Endometrium (tissue), 2 donors: ENCODE results near the gene PCBP2.

Experiments used
- FAIRE-seq: peaks from 2 replicates; lab custom pipeline; 2012; peaks lifted over from hg19 to GRCh38; lab: Jason Lieb, UNC
- donor health status: control.
- donor health status: control.

The PCBP2 gene

DNA sequence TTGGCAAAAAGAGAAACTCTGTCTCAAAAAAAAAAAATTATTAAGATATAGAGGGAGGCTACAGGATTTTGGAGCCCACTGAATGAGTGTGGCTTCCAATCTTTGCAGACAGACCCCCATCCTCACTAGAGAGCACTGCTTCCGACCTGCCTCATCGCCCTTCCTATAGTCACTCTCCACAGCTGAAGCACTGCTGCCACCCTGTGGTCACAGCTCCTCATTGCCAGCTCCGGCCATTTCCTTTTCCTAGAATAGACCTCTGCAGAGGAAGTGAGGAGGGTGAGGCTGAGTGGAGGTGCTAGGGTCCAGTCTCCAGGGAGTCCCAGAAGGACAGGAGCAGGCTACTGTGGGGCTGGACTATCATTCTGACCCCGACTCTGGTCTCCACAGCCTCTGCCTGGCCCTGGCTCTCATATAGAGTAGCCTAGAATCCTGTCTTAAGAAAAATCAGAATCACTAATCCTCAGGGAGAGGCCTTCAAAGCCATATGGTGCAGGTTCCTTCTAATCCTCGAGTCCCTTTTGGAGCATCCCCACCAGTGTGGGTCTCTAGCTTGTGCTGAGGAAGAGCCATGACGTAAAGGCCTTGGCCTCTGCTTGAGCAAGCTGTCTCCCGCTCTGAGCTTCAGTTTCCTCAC is 56.8 kb downstream of the PCBP2 start:
- FAIRE-seq, result no peak

DNA sequence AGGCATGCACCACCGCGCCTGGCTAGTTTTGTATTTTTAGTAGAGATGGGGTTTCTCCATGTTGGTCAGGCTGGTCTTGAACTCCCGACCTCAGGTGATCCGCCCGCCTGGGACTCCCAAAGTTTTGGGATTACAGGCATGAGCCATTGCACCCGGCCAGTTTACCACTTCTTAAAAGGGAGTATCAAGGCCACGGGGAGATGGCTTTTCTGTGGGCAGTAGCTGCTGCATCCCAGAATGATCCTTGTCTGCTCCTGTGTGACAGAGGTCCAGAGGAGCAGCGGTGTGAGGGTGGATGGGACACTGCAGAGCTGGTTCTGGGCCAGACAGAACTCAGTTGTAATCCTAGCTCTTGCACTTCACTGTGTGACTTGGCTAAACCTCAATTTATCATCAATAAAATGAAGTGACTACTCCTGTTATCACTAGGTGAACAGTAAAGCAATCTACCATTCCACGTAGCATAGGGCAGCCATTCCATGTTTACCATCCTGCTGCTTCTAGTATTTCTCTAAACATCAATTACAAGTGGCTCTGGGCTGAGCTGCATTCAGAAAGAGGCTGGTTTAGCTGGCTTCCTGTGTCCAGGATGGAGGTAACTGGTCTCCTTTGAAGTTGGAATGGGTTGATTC is 58.4 kb downstream of the PCBP2 start:
- no peak for FAIRE-seq

DNA sequence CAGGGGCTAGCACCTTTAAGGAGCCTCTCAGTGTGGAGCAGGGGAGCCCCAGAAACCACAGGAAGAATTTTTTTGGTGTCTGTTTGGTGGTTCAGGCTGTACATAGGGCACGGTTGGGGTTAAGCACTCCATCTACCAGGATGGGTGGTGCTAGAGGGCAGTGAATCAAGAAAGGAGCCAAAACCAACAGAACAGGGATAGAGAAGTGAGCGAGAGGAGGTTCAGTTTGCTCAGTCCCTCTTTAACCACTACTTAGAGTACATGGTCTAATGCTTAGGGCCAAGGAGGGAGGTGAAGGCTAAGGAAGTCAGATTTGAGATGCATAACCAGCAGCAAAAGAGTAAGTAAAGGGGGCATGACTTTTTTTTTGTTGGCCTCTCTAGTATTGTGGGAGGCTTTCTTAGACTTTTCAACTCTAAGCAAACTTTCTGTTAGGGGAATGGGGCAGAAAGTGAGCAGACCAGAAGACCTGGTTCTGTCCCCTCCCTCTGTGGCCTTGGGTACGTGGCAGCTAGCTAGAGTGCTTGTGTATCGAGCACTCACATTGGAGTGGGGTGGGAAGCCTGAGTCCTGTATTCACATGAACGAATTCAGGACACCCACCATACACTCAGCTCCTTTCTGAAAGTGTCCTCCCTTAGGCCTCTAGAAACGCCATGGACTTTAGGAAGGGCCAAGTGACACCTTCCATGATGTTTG is 62.0 kb downstream of the PCBP2 start:
- no peak for FAIRE-seq

DNA sequence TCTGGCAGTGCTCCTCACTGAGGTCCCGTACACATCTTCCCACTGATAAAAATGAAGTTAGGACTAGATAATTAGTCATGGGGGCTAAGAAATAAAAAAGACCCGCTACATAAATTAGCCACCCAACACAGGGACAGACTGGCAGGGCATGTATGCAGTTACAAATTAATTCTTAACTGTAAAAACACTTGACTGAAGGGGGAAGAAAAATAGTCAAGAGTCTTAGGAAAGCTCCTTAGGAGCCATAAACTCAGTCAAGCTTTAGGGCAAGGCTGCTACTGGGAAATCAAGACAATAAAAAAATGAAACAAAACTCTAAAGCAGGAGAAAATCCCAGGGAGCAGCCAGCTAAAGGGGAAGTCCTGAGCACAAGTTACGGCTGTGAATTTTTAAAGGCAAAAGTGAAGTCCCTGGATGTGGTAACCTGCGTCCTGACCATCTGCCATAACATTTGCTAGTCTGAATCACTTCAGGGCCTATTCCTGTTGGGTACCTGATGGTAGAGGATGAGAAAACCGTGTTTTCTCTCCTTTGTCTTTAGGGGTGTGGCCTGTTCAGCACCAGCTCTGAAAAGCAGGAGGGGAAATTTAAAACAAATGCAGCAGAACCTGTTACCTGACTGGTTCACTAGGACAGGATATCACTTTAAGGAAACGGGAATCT is 62.9 kb downstream of the PCBP2 start:
- FAIRE-seq, result no peak

DNA sequence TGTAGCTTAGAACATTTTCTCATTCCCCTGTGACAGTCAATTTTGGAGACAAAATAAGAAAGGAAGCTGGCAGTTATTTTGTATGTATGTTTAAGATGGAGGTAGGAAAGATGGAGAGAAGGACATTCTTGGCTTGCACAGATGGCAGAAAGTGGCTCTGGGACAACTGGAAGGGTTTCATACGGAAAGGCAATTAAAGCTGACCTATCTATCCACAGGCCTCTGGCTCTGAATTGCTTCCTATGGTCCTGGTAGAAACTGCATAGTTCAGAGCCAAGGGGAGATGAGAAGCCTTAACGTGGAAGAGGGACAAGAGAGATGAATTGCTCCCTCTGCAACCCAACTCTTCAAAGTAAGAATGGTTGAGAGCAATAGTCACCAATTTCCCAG is 63.4 kb downstream of the PCBP2 start:
- no peak for FAIRE-seq

DNA sequence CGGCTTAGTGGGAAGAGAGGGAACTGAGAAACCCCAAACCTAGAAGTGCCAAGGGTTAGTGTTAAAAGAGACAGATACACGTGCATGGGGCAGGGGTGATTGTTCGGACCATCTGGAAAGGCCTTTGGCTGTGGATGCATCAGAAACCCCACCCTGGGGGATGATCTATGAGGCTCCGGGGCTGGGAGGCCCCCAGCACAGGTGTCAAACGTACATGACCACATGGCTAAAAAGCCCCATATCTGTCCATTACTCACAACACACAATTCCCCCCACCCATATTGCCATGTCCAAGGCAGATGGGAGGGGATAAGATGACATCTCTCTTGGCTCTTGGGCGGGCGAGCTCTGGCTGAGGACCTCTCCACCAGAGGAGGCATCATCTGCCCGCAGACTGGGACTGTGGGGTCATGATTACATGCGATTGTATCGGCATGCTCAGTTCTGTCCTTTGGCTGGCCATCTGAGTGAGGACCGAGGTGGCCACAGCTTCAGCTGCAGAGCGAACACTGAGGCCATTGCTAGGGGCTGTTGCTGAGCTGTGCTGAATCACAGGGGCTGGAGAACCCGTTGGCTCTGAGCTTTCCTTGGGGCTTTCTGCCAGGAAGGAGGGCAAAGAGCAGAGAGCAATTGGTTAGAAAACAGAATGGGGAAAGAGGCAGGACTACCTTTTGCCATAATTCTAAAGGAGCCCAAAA is 65.0 kb downstream of the PCBP2 start:
- FAIRE-seq, result no peak

DNA sequence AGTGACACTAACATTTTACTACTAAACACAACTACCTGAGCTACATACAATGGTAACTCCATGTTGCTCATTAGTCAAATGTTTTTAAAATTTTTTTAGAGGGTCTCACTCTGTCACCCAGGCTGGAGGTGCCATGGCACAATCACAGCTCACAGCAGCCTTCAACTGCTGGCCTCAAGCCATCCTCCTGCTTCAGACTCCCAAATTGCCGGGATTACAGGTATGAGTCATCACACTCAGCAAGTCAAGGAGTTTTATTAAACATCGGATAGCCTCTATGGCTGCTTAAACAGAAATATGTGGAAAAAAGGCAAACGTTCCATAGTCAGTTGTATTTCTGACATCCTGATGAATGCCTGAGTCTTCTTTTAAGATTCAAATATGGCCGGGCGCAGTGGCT is 66.5 kb downstream of the PCBP2 start:
- FAIRE-seq, result no peak

DNA sequence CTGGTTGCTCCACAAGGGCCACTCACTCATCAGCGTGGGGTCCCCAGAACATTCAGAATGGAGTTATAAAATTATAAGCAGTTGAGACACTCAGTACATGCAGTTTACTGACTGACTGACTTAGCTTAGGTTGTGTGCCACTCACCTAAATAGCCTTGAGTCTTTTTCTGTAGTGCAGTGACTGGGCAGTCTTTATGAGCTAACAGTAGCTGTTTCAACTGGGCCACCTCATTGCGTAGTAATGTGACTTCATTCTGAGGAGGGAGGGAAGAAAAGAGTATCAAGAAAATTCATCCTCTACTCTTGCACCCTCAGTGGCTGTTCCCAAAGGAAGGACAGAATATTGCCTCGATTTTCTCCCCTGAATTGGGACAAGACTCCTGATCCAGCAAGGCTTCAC is 71.2 kb downstream of the PCBP2 start:
- no peak for FAIRE-seq

DNA sequence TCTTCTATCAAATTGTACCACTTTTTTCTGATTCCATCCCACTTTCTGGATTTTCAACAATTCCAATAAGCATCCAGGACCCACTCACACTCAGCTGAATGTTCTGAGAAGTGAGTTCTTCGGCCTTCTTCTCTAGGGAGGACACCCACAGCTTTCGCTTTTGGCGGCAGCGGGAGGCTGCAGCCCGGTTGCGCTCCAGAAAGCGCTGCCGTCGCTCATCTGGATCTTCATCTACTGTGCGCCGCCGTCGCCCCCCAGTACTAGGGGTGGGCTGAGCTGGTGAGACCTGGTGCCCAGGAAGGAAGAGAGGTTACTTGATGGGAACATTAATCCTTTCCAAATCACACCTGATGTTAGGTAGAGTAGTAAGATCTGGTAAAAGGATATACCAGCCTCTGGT is 72.6 kb downstream of the PCBP2 start:
- FAIRE-seq, result no peak

DNA sequence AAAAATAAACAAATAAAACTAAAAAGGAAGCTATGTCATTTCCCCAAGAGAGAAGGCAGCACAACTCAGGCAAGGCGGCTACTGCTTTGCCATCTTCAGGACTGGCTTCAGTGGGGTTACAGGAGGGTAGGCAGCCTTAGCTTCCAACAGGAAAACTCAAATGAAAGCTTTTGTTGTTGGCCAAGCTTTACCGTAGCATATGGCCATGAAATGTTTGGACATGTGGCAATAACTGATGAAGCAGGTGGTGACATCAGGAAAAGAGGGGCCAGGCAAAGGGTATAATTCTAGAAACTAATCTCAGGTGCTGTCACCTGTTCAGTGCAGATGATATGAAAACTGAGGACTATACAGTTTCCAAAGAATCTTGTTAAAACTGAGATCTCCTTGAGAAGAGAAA is 78.2 kb downstream of the PCBP2 start:
- FAIRE-seq, result no peak
